PC-9 (cell line): ENCODE measurements around the gene RAP1GAP2. TPM values are rescaled to one million over a fixed set of nuclear protein-coding genes. Genes with fewer than 3 reads are reported as not detected.

Source experiments
- BruUV-seq: library from RNA; stranded (reverse); fragments of 400-500 nt; replicated peaks from 2 replicates; lab custom pipeline; 2021; lab: Mats Ljungman, UMichigan
- CTCF ChIA-PET: fragments of 300-600 bp; sonication (Branson Sonifier 250); formaldehyde crosslinking; loops from one replicate; lab custom pipeline; 2022; ENCODE audit warnings: antibody characterized with exemption; lab: Charles Lee
- POLR2A ChIA-PET: fragments of 300-600 bp; sonication (Branson Sonifier 250); formaldehyde crosslinking; loops from one replicate; lab custom pipeline; 2022; ENCODE audit warnings: antibody characterized with exemption; ENCODE audit not compliant: unreplicated experiment; lab: Charles Lee
- DNase-seq, 2 experiments: peaks; one replicate each; pipeline versions ENCODE4 v3.0.0 to v3.0.0-alpha.2; 2015 to 2022; ENCODE audit warnings: mixed read lengths in 1 of 2
- H2AFZ ChIP-seq: fragments of 200-600 bp; sonication (generic); 2 replicates; pipeline ENCODE4 v1.8.1; 2017; ENCODE audit warnings: antibody characterized with exemption
- H3F3A ChIP-seq: fragments of 200-600 bp; sonication (generic); 2 replicates; pipeline ENCODE4 v1.8.1; 2017; ENCODE audit warnings: antibody characterized with exemption, mild to moderate bottlenecking, low read depth; ENCODE audit not compliant: insufficient read depth
- H3K27ac ChIP-seq: fragments of 200-600 bp; sonication (generic); 2 replicates; pipeline ENCODE4 v1.6.1; 2016; ENCODE audit warnings: mixed run types
- H3K27me3 ChIP-seq: fragments of 200-600 bp; sonication (generic); 2 replicates; pipeline ENCODE4 v1.6.1; 2016; ENCODE audit warnings: low read depth, mixed run types; ENCODE audit not compliant: insufficient read depth
- H3K36me3 ChIP-seq: fragments of 200-600 bp; sonication (generic); 2 replicates; pipeline ENCODE4 v1.6.1; 2016; ENCODE audit warnings: low read depth, mixed run types
- H3K4me1 ChIP-seq: fragments of 200-600 bp; sonication (generic); replicated peaks from 2 replicates; pipeline ENCODE4 v1.6.1; 2016; ENCODE audit warnings: mixed run types; ENCODE audit not compliant: insufficient read depth
- H3K4me2 ChIP-seq: fragments of 200-600 bp; sonication (generic); 2 replicates; pipeline ENCODE4 v1.6.1; 2017; ENCODE audit warnings: mixed run types
- H3K4me3 ChIP-seq: fragments of 200-600 bp; sonication (generic); 2 replicates; pipeline ENCODE4 v1.6.1; 2016; ENCODE audit warnings: mixed run types
- H3K79me2 ChIP-seq: fragments of 200-600 bp; sonication (generic); 2 replicates; pipeline ENCODE4 v1.6.1; 2017; ENCODE audit warnings: low read depth, mixed run types
- H3K9me2 ChIP-seq: fragments of 200-600 bp; sonication (generic); 2 replicates; pipeline ENCODE4 v1.8.1; 2017; ENCODE audit warnings: mild to moderate bottlenecking; ENCODE audit not compliant: insufficient read depth
- H3K9me3 ChIP-seq: fragments of 200-600 bp; sonication (generic); 2 replicates; pipeline ENCODE4 v1.8.1; 2016; ENCODE audit warnings: low read depth; ENCODE audit not compliant: insufficient read depth
- H4K20me1 ChIP-seq: fragments of 200-600 bp; sonication (generic); 2 replicates; pipeline ENCODE4 v1.8.1; 2017; ENCODE audit not compliant: insufficient read depth
- EZH2 ChIP-seq: fragments of 200-600 bp; sonication (generic); IDR thresholded peaks from 2 replicates; pipeline ENCODE4 v1.8.0; 2017; ENCODE audit warnings: antibody characterized with exemption, low read depth
- intact Hi-C: fragments of 100-400 bp; cut with micrococcal nuclease; formaldehyde crosslinking; loops from one replicate; pipeline ENCODE4 v1.10.0; 2022; ENCODE audit not compliant: unreplicated experiment
- total RNA-seq: library from RNA; stranded (reverse); gene quantifications from 2 replicates; pipeline ENCODE4 v1.2.3, GENCODE V29; 2021
- TF ChIP-seq, protein P1 (sequence below): fragments of 200-600 bp; sonication (generic); conservative IDR thresholded peaks from 2 replicates; pipeline ENCODE4 v1.6.1; 2017; ENCODE audit warnings: mixed run types, antibody characterized with exemption, mild to moderate bottlenecking, moderate library complexity

RAP1GAP2 gene
- total RNA-seq, 1 experiment from 2014 or later = 10.1 TPM

DNA sequence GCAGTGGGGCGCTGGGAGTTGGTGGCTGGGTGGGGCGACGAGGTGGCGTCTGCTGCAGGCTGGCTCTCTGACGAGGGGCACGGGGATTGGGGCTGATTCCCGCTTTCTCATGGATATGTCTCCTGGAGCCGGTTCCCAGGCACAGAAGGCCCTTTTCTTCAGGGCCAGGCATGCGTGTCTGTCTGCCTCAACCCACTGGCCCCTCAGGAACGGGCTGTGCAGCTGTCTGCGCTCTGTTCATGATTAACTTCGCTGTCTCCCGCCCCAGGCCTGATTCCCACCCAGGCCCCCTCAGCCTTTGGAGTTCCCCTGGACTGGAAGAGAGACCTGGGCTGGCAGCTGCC, 53.1 kb downstream of the RAP1GAP2 start:
- Histone ChIP-seq H3K79me2 (no peaks in the 10 kb centered on the region), H3K4me2 (no peak overlapping the region), H3K4me3 (no peak overlapping the region), H3K27ac (no peak overlapping the region), H3K9me2 (no peaks in the 10 kb centered on the region), H3F3A (peaks cover 13% of the 10 kb centered on the region; the same call in 1 of the 2 replicates), H2AFZ (no peak overlapping the region), H4K20me1 (no peaks in the 10 kb centered on the region), H3K36me3 (no peaks in the 10 kb centered on the region), H3K4me1 (peaks cover 6% of the 10 kb centered on the region; the same call in 1 of the 2 replicates), H3K27me3 (no peaks in the 10 kb centered on the region), H3K9me3 (no peaks in the 10 kb centered on the region)
- TF ChIP-seq, protein P1, sequence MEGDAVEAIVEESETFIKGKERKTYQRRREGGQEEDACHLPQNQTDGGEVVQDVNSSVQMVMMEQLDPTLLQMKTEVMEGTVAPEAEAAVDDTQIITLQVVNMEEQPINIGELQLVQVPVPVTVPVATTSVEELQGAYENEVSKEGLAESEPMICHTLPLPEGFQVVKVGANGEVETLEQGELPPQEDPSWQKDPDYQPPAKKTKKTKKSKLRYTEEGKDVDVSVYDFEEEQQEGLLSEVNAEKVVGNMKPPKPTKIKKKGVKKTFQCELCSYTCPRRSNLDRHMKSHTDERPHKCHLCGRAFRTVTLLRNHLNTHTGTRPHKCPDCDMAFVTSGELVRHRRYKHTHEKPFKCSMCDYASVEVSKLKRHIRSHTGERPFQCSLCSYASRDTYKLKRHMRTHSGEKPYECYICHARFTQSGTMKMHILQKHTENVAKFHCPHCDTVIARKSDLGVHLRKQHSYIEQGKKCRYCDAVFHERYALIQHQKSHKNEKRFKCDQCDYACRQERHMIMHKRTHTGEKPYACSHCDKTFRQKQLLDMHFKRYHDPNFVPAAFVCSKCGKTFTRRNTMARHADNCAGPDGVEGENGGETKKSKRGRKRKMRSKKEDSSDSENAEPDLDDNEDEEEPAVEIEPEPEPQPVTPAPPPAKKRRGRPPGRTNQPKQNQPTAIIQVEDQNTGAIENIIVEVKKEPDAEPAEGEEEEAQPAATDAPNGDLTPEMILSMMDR = no peak
- no peak for TF ChIP-seq EZH2
- BruUV-seq = no TSS peak
- POLR2A ChIA-PET = no interaction called here
- no peak for DNase-seq
- CTCF ChIA-PET = interaction anchor here (0.6 to 2.1 kb wide), 6 partner anchors 63 to 164 kb away, joined by 3 to 30 read pairs (median 4); no protein-coding TSS in a partner anchor
- intact Hi-C loops = loop anchor here (1.0 to 2.0 kb wide), 3 partner anchors 82 to 164 kb away; no protein-coding TSS in a partner anchor

DNA sequence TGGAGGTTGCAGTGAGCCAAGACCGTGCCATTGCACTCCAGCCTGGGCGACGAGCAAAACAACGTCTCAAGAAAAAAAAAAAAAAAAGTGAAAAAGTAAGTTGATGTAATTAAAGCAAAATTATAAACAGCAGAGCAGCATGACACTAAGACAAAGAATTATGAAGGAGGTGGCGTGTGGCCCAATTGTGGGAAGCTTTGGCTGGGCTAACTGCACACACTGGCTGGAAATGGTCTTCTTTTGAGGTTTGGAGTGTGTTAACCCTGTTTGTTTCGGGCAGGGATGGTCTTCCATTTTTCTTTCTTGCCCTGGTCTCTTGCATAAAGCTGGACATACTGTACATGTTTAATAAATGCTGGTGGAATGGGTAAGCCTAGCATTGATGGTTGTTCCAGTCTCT, 54.8 kb downstream of the RAP1GAP2 start:
- 0 out of 2 replicates have a peak, but pooled peaks cover 6% of the 10 kb centered on the region for H3K27me3 ChIP-seq
- 0 out of 2 replicates have a peak, but pooled peaks cover 8% of the 10 kb centered on the region for H3F3A ChIP-seq
- H3K4me2 ChIP-seq = no peak overlapping the region
- H3K4me1 ChIP-seq = peaks cover 11% of the 10 kb centered on the region; the same call in 1 of the 2 replicates
- no peaks in the 10 kb centered on the region for H3K36me3 ChIP-seq
- no peak overlapping the region for H3K27ac ChIP-seq
- H4K20me1 ChIP-seq = no peaks in the 10 kb centered on the region
- H2AFZ ChIP-seq = no peak overlapping the region
- POLR2A ChIA-PET = no interaction called here
- no peaks in the 10 kb centered on the region for H3K9me2 ChIP-seq
- no peak for TF ChIP-seq EZH2
- TF ChIP-seq, protein P1 = no peak
- intact Hi-C loops = no loop called here
- H3K9me3 ChIP-seq = no peaks in the 10 kb centered on the region
- H3K79me2 ChIP-seq = no peaks in the 10 kb centered on the region
- no peak overlapping the region for H3K4me3 ChIP-seq
- no peak for DNase-seq
- BruUV-seq = no TSS peak
- CTCF ChIA-PET = interaction anchor here (0.7 kb wide), 2 partner anchors 155 to 648 kb away, joined by 3 to 6 read pairs; no protein-coding TSS in a partner anchor

DNA sequence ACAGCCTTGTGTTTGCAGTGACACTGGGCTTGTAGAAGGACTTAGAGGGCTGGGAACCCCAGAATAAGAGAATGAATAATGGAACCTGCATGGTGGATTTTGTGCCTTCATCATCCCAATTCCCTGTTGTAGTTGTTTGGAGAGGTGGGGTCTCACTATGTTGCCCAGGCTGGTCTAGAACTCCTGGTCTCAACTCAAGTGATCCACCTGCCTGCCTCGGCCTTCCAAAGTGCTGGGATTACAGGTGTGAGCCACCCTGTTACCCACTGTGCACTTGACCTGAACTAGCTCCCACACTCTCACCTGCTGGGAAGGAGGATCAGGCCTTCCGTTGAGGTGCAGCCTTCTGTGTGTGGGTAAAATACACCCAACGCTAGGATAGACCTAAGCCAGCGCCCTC, 55.4 kb downstream of the RAP1GAP2 start:
- Histone ChIP-seq H3K9me3 (no peaks in the 10 kb centered on the region), H3K27ac (no peak overlapping the region), H3F3A (0 out of 2 replicates have a peak, but pooled peaks cover 8% of the 10 kb centered on the region), H3K36me3 (no peaks in the 10 kb centered on the region), H3K4me1 (peaks cover 11% of the 10 kb centered on the region; the same call in 1 of the 2 replicates), H2AFZ (no peak overlapping the region), H3K9me2 (no peaks in the 10 kb centered on the region), H4K20me1 (no peaks in the 10 kb centered on the region), H3K4me2 (no peak overlapping the region), H3K4me3 (no peak overlapping the region), H3K27me3 (0 out of 2 replicates have a peak, but pooled peaks cover 6% of the 10 kb centered on the region), H3K79me2 (no peaks in the 10 kb centered on the region)
- no TSS peak for BruUV-seq
- TF ChIP-seq, protein P1 = no peak
- no peak for TF ChIP-seq EZH2
- ChIA-PET POLR2A (no interaction called here), CTCF (interaction anchor here (0.6 kb wide), 1 partner anchor 255 kb away, joined by 9 read pairs; no protein-coding TSS in a partner anchor)
- DNase-seq = no peak
- intact Hi-C loops = no loop called here
